Vagina (tissue), 2 donors: ENCODE data around the gene CELF4. TPM values are rescaled to one million over a fixed set of nuclear protein-coding genes. Genes with fewer than 3 reads are reported as not detected.
A peak's percentile ranks its signal among the peaks of the same experiment; 100 is the strongest.

Source experiments
- DNase-seq, 2 donors: peaks; one replicate each; pipeline ENCODE4 v3.0.0-alpha.2; 2017; ENCODE audit errors: extremely low spot score in 2 of 2
- H3K27ac ChIP-seq: fragments of 200-600 bp; sonication (generic); one replicate; pipeline ENCODE4 v1.5.1; 2019
- H3K27me3 ChIP-seq: fragments of 200-600 bp; sonication (generic); one replicate; pipeline ENCODE4 v1.5.1; 2019
- H3K36me3 ChIP-seq, 2 donors: fragments of 200-600 bp; sonication (generic); one replicate each; pipeline ENCODE4 v1.5.1; 2017 to 2019
- H3K4me1 ChIP-seq: fragments of 200-600 bp; sonication (generic); one replicate; pipeline ENCODE4 v1.5.1; 2019
- H3K4me3 ChIP-seq, 2 donors: fragments of 200-600 bp; sonication (generic); 1 replicate in 1 of 2; 2 replicates in 1 of 2; pipeline ENCODE4 v1.5.1; 2016 to 2019
- H3K9me3 ChIP-seq: fragments of 200-600 bp; sonication (generic); one replicate; pipeline ENCODE4 v1.5.1; 2019
- CTCF ChIP-seq, 3 experiments: fragments of 450-650 bp in 2 of 3; fragments of 200-600 bp in 1 of 3; sonication (generic) in 1 of 3; IDR thresholded peaks; one replicate each; pipeline ENCODE4 v1.5.1; 2017 to 2019; ENCODE audit warnings: antibody characterized with exemption in 3 of 3, mild to moderate bottlenecking in 2 of 3, moderate library complexity in 2 of 3
- POLR2A ChIP-seq, 2 donors: fragments of 450-650 bp; IDR thresholded peaks; one replicate each; pipeline ENCODE4 v1.6.1; 2017; ENCODE audit warnings: antibody characterized with exemption in 2 of 2, mild to moderate bottlenecking in 2 of 2, moderate library complexity in 2 of 2
- POLR2AphosphoS5 ChIP-seq, 2 donors: sonication (generic); formaldehyde crosslinking; IDR thresholded peaks; one replicate each; pipeline ENCODE4 v1.9.0; 2017; ENCODE audit warnings: antibody characterized with exemption in 2 of 2, mild to moderate bottlenecking in 2 of 2, low read depth in 1 of 2; ENCODE audit not compliant: insufficient read depth in 1 of 2
- intact Hi-C: fragments of 100-400 bp; cut with DNase I; formaldehyde crosslinking; loops from one replicate; pipeline ENCODE4 v1.15.1; 2023
- total RNA-seq: library from RNA; depleted of rRNA; stranded (reverse); fragments of >200 nt; gene quantifications from one replicate; pipeline ENCODE4 v1.2.3, GENCODE V29; 2016

CELF4 gene
- total RNA-seq, 1 donor from 2014 or later, result 2.2 TPM

GRCh38 chr18:37608876-37609275, 43.3 kb upstream of the CELF4 start:
- intact Hi-C loops, result no loop called here
- H3K4me1 ChIP-seq, result no peaks in the 10 kb centered on the region
- no peak for TF ChIP-seq CTCF (IDR thresholded peaks at IDR 0.05)
- TF ChIP-seq POLR2AphosphoS5 (IDR thresholded peaks at IDR 0.05; ENCODE audit: insufficient read depth in 1 of 2, low read depth in 1 of 2), result no peak
- no peak for TF ChIP-seq POLR2A (IDR thresholded peaks at IDR 0.05)
- peak in 1 of 2 donors; percentile 58 for DNase-seq
- no peaks in the 10 kb centered on the region for H3K36me3 ChIP-seq
- H3K9me3 ChIP-seq, result no peaks in the 10 kb centered on the region
- no peaks in the 10 kb centered on the region for H3K27me3 ChIP-seq
- no peak overlapping the region for H3K4me3 ChIP-seq
- no peak overlapping the region for H3K27ac ChIP-seq

GRCh38 chr18:37607281-37607680, 41.7 kb upstream of the CELF4 start:
- Histone ChIP-seq H3K36me3 (no peaks in the 10 kb centered on the region), H3K27me3 (no peaks in the 10 kb centered on the region), H3K4me1 (no peaks in the 10 kb centered on the region), H3K27ac (no peak overlapping the region), H3K9me3 (no peaks in the 10 kb centered on the region), H3K4me3 (no peak overlapping the region)
- TF ChIP-seq CTCF (IDR thresholded peaks at IDR 0.05), result no peak
- no peak for TF ChIP-seq POLR2AphosphoS5 (IDR thresholded peaks at IDR 0.05; ENCODE audit: insufficient read depth in 1 of 2, low read depth in 1 of 2)
- TF ChIP-seq POLR2A (IDR thresholded peaks at IDR 0.05), result no peak
- intact Hi-C loops, result no loop called here
- peak in 1 of 2 donors; percentile 8 for DNase-seq

- Histone ChIP-seq H3K4me3 (no peak overlapping the region), H3K4me1 (no peaks in the 10 kb centered on the region), H3K36me3 (no peaks in the 10 kb centered on the region), H3K27me3 (no peaks in the 10 kb centered on the region), H3K9me3 (no peaks in the 10 kb centered on the region), H3K27ac (no peak overlapping the region)
- TF ChIP-seq POLR2AphosphoS5 (IDR thresholded peaks at IDR 0.05; ENCODE audit: insufficient read depth in 1 of 2, low read depth in 1 of 2), result no peak
- TF ChIP-seq CTCF (IDR thresholded peaks at IDR 0.05), result no peak
- no peak for TF ChIP-seq POLR2A (IDR thresholded peaks at IDR 0.05)
- peak; percentile 52 to 58 for DNase-seq
- intact Hi-C loops, result no loop called here
Observed at GRCh38 chr18:37604032-37604431, 38.4 kb upstream of the CELF4 start.

- no peaks in the 10 kb centered on the region for H3K27me3 ChIP-seq
- intact Hi-C loops, result no loop called here
- H3K36me3 ChIP-seq, result no peaks in the 10 kb centered on the region
- no peak for TF ChIP-seq POLR2AphosphoS5 (IDR thresholded peaks at IDR 0.05; ENCODE audit: insufficient read depth in 1 of 2, low read depth in 1 of 2)
- no peak for TF ChIP-seq POLR2A (IDR thresholded peaks at IDR 0.05)
- no peak for TF ChIP-seq CTCF (IDR thresholded peaks at IDR 0.05)
- H3K4me3 ChIP-seq, result no peak overlapping the region
- H3K27ac ChIP-seq, result no peak overlapping the region
- no peaks in the 10 kb centered on the region for H3K9me3 ChIP-seq
- H3K4me1 ChIP-seq, result no peaks in the 10 kb centered on the region
- peak; percentile 64 to 87 for DNase-seq
Observed at GRCh38 chr18:37598966-37599896, 33.6 kb upstream of the CELF4 start.

GRCh38 chr18:37598396-37598795, 32.8 kb upstream of the CELF4 start:
- H3K27ac ChIP-seq, result no peak overlapping the region
- H3K27me3 ChIP-seq, result no peaks in the 10 kb centered on the region
- no peaks in the 10 kb centered on the region for H3K36me3 ChIP-seq
- no peak overlapping the region for H3K4me3 ChIP-seq
- no peak for TF ChIP-seq POLR2A (IDR thresholded peaks at IDR 0.05)
- no peak for TF ChIP-seq POLR2AphosphoS5 (IDR thresholded peaks at IDR 0.05; ENCODE audit: insufficient read depth in 1 of 2, low read depth in 1 of 2)
- TF ChIP-seq CTCF (IDR thresholded peaks at IDR 0.05), result no peak
- DNase-seq, result no peak
- no peaks in the 10 kb centered on the region for H3K4me1 ChIP-seq
- intact Hi-C loops, result no loop called here
- H3K9me3 ChIP-seq, result no peaks in the 10 kb centered on the region
